Testis (tissue), 3 donors: ENCODE measurements around the gene CNTROB. TPM values are rescaled to one million over a fixed set of nuclear protein-coding genes. Genes with fewer than 3 reads are reported as not detected.

Source experiments
- DNase-seq: peaks from one replicate; pipeline ENCODE4 v3.0.0-alpha.2; 2019
- H3K27ac ChIP-seq, 2 donors: fragments of 200-600 bp; sonication (generic); one replicate each; pipeline ENCODE4 v1.5.1; 2019
- H3K27me3 ChIP-seq: fragments of 200-600 bp; sonication (generic); one replicate; pipeline ENCODE4 v1.5.1; 2019
- H3K36me3 ChIP-seq: fragments of 200-600 bp; sonication (generic); one replicate; pipeline ENCODE4 v1.5.1; 2017; ENCODE audit warnings: low read depth; ENCODE audit errors: missing control alignments
- H3K4me1 ChIP-seq: fragments of 200-600 bp; sonication (generic); one replicate; pipeline ENCODE4 v1.5.1; 2019
- H3K4me3 ChIP-seq, 2 donors: fragments of 200-600 bp; sonication (generic); one replicate each; pipeline ENCODE4 v1.5.1; 2017 to 2019
- H3K9me3 ChIP-seq: fragments of 200-600 bp; sonication (generic); one replicate; pipeline ENCODE4 v1.5.1; 2017
- POLR2A ChIP-seq: fragments of 450-650 bp; IDR thresholded peaks from one replicate; pipeline ENCODE4 v1.6.1; 2017; ENCODE audit warnings: antibody characterized with exemption, mild to moderate bottlenecking, moderate library complexity
- WGBS, 2 donors: methylation state at CpG; one replicate each; pipeline ENCODE4 v1.1.5; 2018; 5-methylcytosine and 5-hydroxymethylcytosine counted together
- intact Hi-C: fragments of 100-400 bp; cut with DNase I; formaldehyde crosslinking; loops from one replicate; pipeline ENCODE4 v1.15.1; 2023; ENCODE audit warnings: low total_unique reads
- polyA plus RNA-seq: library from polyadenylated mRNA; stranded (reverse); fragments of 350-450 nt; fragmentation: Illumina TruSeq; extraction: RNeasy Lipid Tissue Mini Kit (QIAGEN cat#74804); gene quantifications from one replicate; pipeline ENCODE4 v1.2.3, GENCODE V29; 2014; ENCODE audit warnings: low read depth, low replicate concordance; ENCODE audit not compliant: insufficient read depth
- total RNA-seq, 2 donors: library from RNA; depleted of rRNA; stranded (reverse); fragments of >200 nt; gene quantifications; one replicate each; pipeline ENCODE4 v1.2.3, GENCODE V29; 2016
- TF ChIP-seq, protein P1 (sequence below), 3 experiments: fragments of 450-650 bp in 2 of 3; fragments of 200-600 bp in 1 of 3; sonication (generic) in 1 of 3; IDR thresholded peaks; one replicate each; pipeline ENCODE4 v1.5.1; 2016 to 2019; ENCODE audit warnings: antibody characterized with exemption in 3 of 3, mild to moderate bottlenecking in 2 of 3, moderate library complexity in 1 of 3

The CNTROB gene
- total and polyA plus RNA-seq, 3 donors from 2014 or later = 79.2 to 153 (median 111) TPM

- no peak for TF ChIP-seq POLR2A
- TF ChIP-seq, protein P1, sequence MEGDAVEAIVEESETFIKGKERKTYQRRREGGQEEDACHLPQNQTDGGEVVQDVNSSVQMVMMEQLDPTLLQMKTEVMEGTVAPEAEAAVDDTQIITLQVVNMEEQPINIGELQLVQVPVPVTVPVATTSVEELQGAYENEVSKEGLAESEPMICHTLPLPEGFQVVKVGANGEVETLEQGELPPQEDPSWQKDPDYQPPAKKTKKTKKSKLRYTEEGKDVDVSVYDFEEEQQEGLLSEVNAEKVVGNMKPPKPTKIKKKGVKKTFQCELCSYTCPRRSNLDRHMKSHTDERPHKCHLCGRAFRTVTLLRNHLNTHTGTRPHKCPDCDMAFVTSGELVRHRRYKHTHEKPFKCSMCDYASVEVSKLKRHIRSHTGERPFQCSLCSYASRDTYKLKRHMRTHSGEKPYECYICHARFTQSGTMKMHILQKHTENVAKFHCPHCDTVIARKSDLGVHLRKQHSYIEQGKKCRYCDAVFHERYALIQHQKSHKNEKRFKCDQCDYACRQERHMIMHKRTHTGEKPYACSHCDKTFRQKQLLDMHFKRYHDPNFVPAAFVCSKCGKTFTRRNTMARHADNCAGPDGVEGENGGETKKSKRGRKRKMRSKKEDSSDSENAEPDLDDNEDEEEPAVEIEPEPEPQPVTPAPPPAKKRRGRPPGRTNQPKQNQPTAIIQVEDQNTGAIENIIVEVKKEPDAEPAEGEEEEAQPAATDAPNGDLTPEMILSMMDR (IDR thresholded peaks at IDR 0.05) = no peak
Measured at GRCh38 chr17:7932949-7933348, 943 bp downstream of the CNTROB start.

GRCh38 chr17:7935859-7936258 is 3.9 kb downstream of the CNTROB start:
- Histone ChIP-seq H3K27ac (no peak overlapping the region), H3K27me3 (no peaks in the 10 kb centered on the region), H3K36me3 (no peaks in the 10 kb centered on the region), H3K9me3 (no peaks in the 10 kb centered on the region), H3K4me1 (peaks cover 21% of the 10 kb centered on the region), H3K4me3 (no peak overlapping the region)
- no peak for TF ChIP-seq POLR2A
- TF ChIP-seq, protein P1 (IDR thresholded peaks at IDR 0.05) = no peak
- intact Hi-C loops = no loop called here
- no peak for DNase-seq

More at GRCh38 chr17:7932949-7933348, 943 bp downstream of the CNTROB start:
- Histone ChIP-seq H3K36me3 (no peaks in the 10 kb centered on the region), H3K9me3 (no peaks in the 10 kb centered on the region), H3K4me3 (peak overlapping the region; percentile 78 to 86), H3K4me1 (peaks cover 22% of the 10 kb centered on the region), H3K27me3 (no peaks in the 10 kb centered on the region), H3K27ac (peak overlapping the region in 1 of 2 donors; percentile 79)
- no peak for DNase-seq
- intact Hi-C loops = no loop called here
- 8 to 10% methylated on average over 16 of the region's 16 CpGs for WGBS, 2 donors

DNA sequence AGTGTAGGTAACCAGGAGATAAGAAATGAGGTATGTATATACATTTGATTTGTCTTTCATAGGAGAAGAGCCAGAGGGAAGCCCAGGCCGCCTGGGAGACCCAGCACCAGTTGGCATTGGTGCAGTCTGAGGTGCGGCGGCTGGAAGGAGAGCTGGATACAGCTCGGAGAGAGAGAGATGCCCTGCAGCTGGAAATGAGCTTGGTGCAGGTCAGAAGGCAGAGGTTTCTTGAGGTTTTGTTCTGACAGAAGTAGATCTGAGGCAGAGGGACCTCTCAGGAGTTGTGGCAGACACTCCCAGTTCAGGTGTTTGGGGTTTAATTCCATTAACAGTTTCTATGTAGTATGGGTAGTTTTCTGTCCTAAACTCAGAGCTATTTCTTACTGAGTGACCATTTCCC is 8.0 kb downstream of the CNTROB start:
- intact Hi-C loops = no loop called here
- TF ChIP-seq, protein P1 (IDR thresholded peaks at IDR 0.05) = no peak
- no peak for TF ChIP-seq POLR2A
- WGBS, 2 donors = 95 to 96% methylated on average over 4 of the region's 4 CpGs
- Histone ChIP-seq H3K4me3 (no peak overlapping the region), H3K36me3 (no peaks in the 10 kb centered on the region), H3K4me1 (no peaks in the 10 kb centered on the region), H3K27ac (no peak overlapping the region), H3K9me3 (no peaks in the 10 kb centered on the region), H3K27me3 (no peaks in the 10 kb centered on the region)
- no peak for DNase-seq

- H3K4me1 ChIP-seq = no peaks in the 10 kb centered on the region
- H3K36me3 ChIP-seq = no peaks in the 10 kb centered on the region
- intact Hi-C loops = no loop called here
- WGBS, 2 donors = 91 to 94% methylated on average over 6 of the region's 6 CpGs
- H3K27me3 ChIP-seq = no peaks in the 10 kb centered on the region
- no peak overlapping the region for H3K27ac ChIP-seq
- DNase-seq = no peak
- TF ChIP-seq POLR2A = no peak
- TF ChIP-seq, protein P1 (IDR thresholded peaks at IDR 0.05) = no peak
- H3K9me3 ChIP-seq = no peaks in the 10 kb centered on the region
- H3K4me3 ChIP-seq = no peak overlapping the region
Measured at GRCh38 chr17:7940743-7941142, 8.7 kb downstream of the CNTROB start.

- TF ChIP-seq, protein P1 (IDR thresholded peaks at IDR 0.05) = no peak
- TF ChIP-seq POLR2A = no peak
- 90 to 91% methylated on average over 12 to 13 of the region's 13 CpGs for whole genome bisulfite sequencing, 2 donors
- Histone ChIP-seq H3K4me1 (no peaks in the 10 kb centered on the region), H3K36me3 (no peaks in the 10 kb centered on the region), H3K27ac (no peak overlapping the region), H3K4me3 (no peak overlapping the region), H3K27me3 (no peaks in the 10 kb centered on the region), H3K9me3 (no peaks in the 10 kb centered on the region)
- no peak for DNase-seq
- intact Hi-C loops = no loop called here
Measured at GRCh38 chr17:7943291-7943690, 11.3 kb downstream of the CNTROB start.
